Natural killer cell (primary cell): ENCODE measurements around the gene CYP27B1. TPM values are rescaled to one million over a fixed set of nuclear protein-coding genes. Genes with fewer than 3 reads are reported as not detected.
A peak's percentile ranks its signal among the peaks of the same experiment; 100 is the strongest.

Experiments used
- ATAC-seq, 3 donors: fragments of 150-1000 bp in 2 of 3; fragments of 200-7000 bp in 1 of 3; cut with Tn5 transposase; 1 replicate in 1 of 3; 2 replicates in 2 of 3; pipeline ENCODE4 v1.10.0; 2021; ENCODE audit warnings: mild to moderate bottlenecking in 2 of 3, moderate library complexity in 2 of 3
- DNase-seq, 2 donors: peaks; one replicate each; pipeline versions ENCODE4 v3.0.0 to v3.0.0-alpha.2; 2013 to 2021; ENCODE audit warnings: mixed read lengths in 1 of 2
- H3K27ac ChIP-seq: one replicate; pipeline ENCODE4 v1.5.1; 2013; ENCODE audit warnings: mild to moderate bottlenecking, low read length
- H3K27me3 ChIP-seq: one replicate; pipeline ENCODE4 v1.6.1; 2013; ENCODE audit warnings: low read length; ENCODE audit not compliant: control insufficient read depth, insufficient read depth
- H3K36me3 ChIP-seq: one replicate; pipeline ENCODE4 v1.6.1; 2013; ENCODE audit warnings: low read length; ENCODE audit not compliant: control insufficient read depth, insufficient read depth
- H3K4me1 ChIP-seq: one replicate; pipeline ENCODE4 v1.6.1; 2013; ENCODE audit warnings: low read length; ENCODE audit not compliant: control insufficient read depth, insufficient read depth
- H3K4me3 ChIP-seq: one replicate; pipeline ENCODE4 v1.5.1; 2013; ENCODE audit warnings: low read length
- H3K9me3 ChIP-seq: one replicate; pipeline ENCODE4 v1.6.1; 2013; ENCODE audit warnings: low read length; ENCODE audit not compliant: control insufficient read depth, insufficient read depth
- H3K27ac Mint-ChIP-seq, 2 donors: one replicate each; pipeline ENCODE4 v1.8.0; 2022; ENCODE audit warnings: mild to moderate bottlenecking in 2 of 2, mixed read lengths in 2 of 2, moderate library complexity in 1 of 2
- H3K27me3 Mint-ChIP-seq, 2 donors: one replicate each; pipeline ENCODE4 v1.8.0; 2022; ENCODE audit warnings: low read depth in 2 of 2, mixed read lengths in 2 of 2
- H3K36me3 Mint-ChIP-seq: one replicate; pipeline ENCODE4 v1.8.0; 2022; ENCODE audit warnings: mixed read lengths
- H3K4me1 Mint-ChIP-seq, 2 donors: one replicate each; pipeline ENCODE4 v1.8.0; 2022; ENCODE audit warnings: mixed read lengths in 2 of 2
- H3K4me3 Mint-ChIP-seq: one replicate; pipeline ENCODE4 v1.8.0; 2022; ENCODE audit warnings: mild to moderate bottlenecking, moderate library complexity, mixed read lengths
- H3K9me3 Mint-ChIP-seq, 2 donors: one replicate each; pipeline ENCODE4 v1.8.0; 2022; ENCODE audit warnings: mixed read lengths in 2 of 2
- CTCF ChIP-seq: fragments of 200-600 bp; IDR thresholded peaks from one replicate; pipeline ENCODE4 v1.8.0; 2022; ENCODE audit warnings: antibody characterized with exemption
- WGBS: methylation state at CpG from one replicate; pipeline ENCODE4 v1.1.7; 2013; ENCODE audit warnings: missing lambda C conversion rate; ENCODE audit not compliant: insufficient coverage; 5-methylcytosine and 5-hydroxymethylcytosine counted together
- intact Hi-C: fragments of 100-400 bp; cut with micrococcal nuclease; formaldehyde crosslinking; loops from one replicate; pipeline ENCODE4 v1.14.2; 2022
- total RNA-seq, 4 donors: library from RNA; stranded (reverse); fragments of 120-200 nt in 1 of 4; gene quantifications; one replicate each; pipeline versions ENCODE4 v1.2.3 to v1.2.4, GENCODE V29; 2013 to 2022

The CYP27B1 gene
- total RNA-seq, 3 donors from 2014 or later (not counting 1 experiment from before 2014, with no cell fraction given): 1.1 to 1.7 (median 1.6) TPM

GRCh38 chr12:57793920-57794319, 27.0 kb upstream of the CYP27B1 start:
- no peak for DNase-seq
- H3K27ac Mint-ChIP-seq: no peak overlapping the region
- no peak overlapping the region for H3K4me3 ChIP-seq
- H3K4me1 Mint-ChIP-seq: no peaks in the 10 kb centered on the region
- H3K36me3 Mint-ChIP-seq: peaks cover 12% of the 10 kb centered on the region
- H3K4me1 ChIP-seq: no peaks in the 10 kb centered on the region
- no peaks in the 10 kb centered on the region for H3K27me3 ChIP-seq
- no peaks in the 10 kb centered on the region for H3K9me3 Mint-ChIP-seq
- H3K36me3 ChIP-seq: peaks cover 60% of the 10 kb centered on the region
- H3K4me3 Mint-ChIP-seq: no peak overlapping the region
- H3K27me3 Mint-ChIP-seq: no peaks in the 10 kb centered on the region
- no peak overlapping the region for H3K27ac ChIP-seq
- no peak for ATAC-seq
- WGBS: 81% methylated on average over 1 of the region's 1 CpG
- no peaks in the 10 kb centered on the region for H3K9me3 ChIP-seq
- TF ChIP-seq CTCF: no peak
- intact Hi-C loops: no loop called here

- Mint-ChIP-seq H3K4me1 (peaks cover 33 to 34% of the 10 kb centered on the region in 2 donors), H3K4me3 (peak overlapping the region; percentile 75), H3K27ac (peak overlapping the region in 1 of 2 donors; percentile 28), H3K27me3 (no peaks in the 10 kb centered on the region), H3K9me3 (no peaks in the 10 kb centered on the region), H3K36me3 (peaks cover 11% of the 10 kb centered on the region)
- no peak overlapping the region for H3K27ac ChIP-seq
- peaks cover 30% of the 10 kb centered on the region for H3K36me3 ChIP-seq
- H3K27me3 ChIP-seq: no peaks in the 10 kb centered on the region
- H3K4me3 ChIP-seq: no peak overlapping the region
- no peak for ATAC-seq
- intact Hi-C loops: loop anchor here (5.0 kb wide), 1 partner anchor 63 kb away; the partner anchor contains the start of gene CTDSP2
- peaks cover 36% of the 10 kb centered on the region for H3K4me1 ChIP-seq
- H3K9me3 ChIP-seq: no peaks in the 10 kb centered on the region
- 94% methylated on average over 11 of the region's 11 CpGs for WGBS
- no peak for TF ChIP-seq CTCF
- no peak for DNase-seq
Measured at GRCh38 chr12:57783861-57784260, 17.0 kb upstream of the CYP27B1 start.

GRCh38 chr12:57783466-57783801, 16.6 kb upstream of the CYP27B1 start:
- TF ChIP-seq CTCF: no peak
- no peak for DNase-seq
- no peaks in the 10 kb centered on the region for H3K27me3 ChIP-seq
- peaks cover 33 to 34% of the 10 kb centered on the region in 2 donors for H3K4me1 Mint-ChIP-seq
- peaks cover 27% of the 10 kb centered on the region for H3K36me3 ChIP-seq
- H3K4me3 Mint-ChIP-seq: peak overlapping the region; percentile 99
- ATAC-seq: no peak
- H3K27ac Mint-ChIP-seq: peak overlapping the region; percentile 90 to 97
- no peaks in the 10 kb centered on the region for H3K9me3 Mint-ChIP-seq
- H3K9me3 ChIP-seq: no peaks in the 10 kb centered on the region
- H3K4me1 ChIP-seq: peaks cover 36% of the 10 kb centered on the region
- H3K36me3 Mint-ChIP-seq: peaks cover 11% of the 10 kb centered on the region
- WGBS: 94% methylated on average over 10 of the region's 12 CpGs
- intact Hi-C loops: loop anchor here (5.0 kb wide), 1 partner anchor 64 kb away; the partner anchor contains the start of gene CTDSP2
- H3K27ac ChIP-seq: peak overlapping the region; percentile 57
- H3K27me3 Mint-ChIP-seq: no peaks in the 10 kb centered on the region
- peak overlapping the region; percentile 86 for H3K4me3 ChIP-seq
